A549 (cell line): ENCODE data around the gene WDR19. TPM values are rescaled to one million over a fixed set of nuclear protein-coding genes. Genes with fewer than 3 reads are reported as not detected.
A peak's percentile ranks its signal among the peaks of the same experiment; 100 is the strongest.

ENCODE experiments used
- ATAC-seq, 2 experiments: fragments of 200-7000 bp in 1 of 2; fragments of >200 bp in 1 of 2; cut with Nextera tagmentation in 1 of 2; cut with Tn5 transposase in 1 of 2; 3 replicates each; pipeline versions ENCODE4 v1.8.0 to v1.9.1; 2018 to 2020; ENCODE audit warnings: mild to moderate bottlenecking in 1 of 2, moderate library complexity in 1 of 2
- CTCF ChIA-PET: fragments of 300-600 bp; sonication (Branson Sonifier 250); formaldehyde crosslinking; extraction: SDS; loops from one replicate; lab custom pipeline; 2021; ENCODE audit warnings: antibody characterized with exemption, inconsistent platforms; lab: Yijun Ruan, JAX
- POLR2A ChIA-PET: fragments of 350-600 bp; formaldehyde crosslinking; extraction: SDS; loops from one replicate; lab custom pipeline; 2021; ENCODE audit warnings: antibody characterized with exemption, inconsistent platforms; lab: Yijun Ruan, JAX
- DNase-seq, 2 experiments: peaks; one replicate each; pipeline versions ENCODE4 v3.0.0 to v3.0.0-alpha.2; 2011 to 2016; ENCODE audit warnings: low read depth in 1 of 2, low spot score in 1 of 2
- FAIRE-seq: peaks from 2 replicates; lab custom pipeline; 2011; peaks lifted over from hg19 to GRCh38; lab: Jason Lieb, UNC
- H3K27ac ChIP-seq, 2 experiments: fragments of >200 bp; sonication (Bioruptor Twin); formaldehyde crosslinking; 3 replicates each; pipeline ENCODE4 v1.5.1; 2016 to 2017
- H3K4me1 ChIP-seq: fragments of >200 bp; sonication (Bioruptor Twin); formaldehyde crosslinking; 3 replicates; pipeline ENCODE4 v1.6.1; 2016
- H3K4me2 ChIP-seq: fragments of >200 bp; sonication (Bioruptor Twin); formaldehyde crosslinking; 3 replicates; pipeline ENCODE4 v1.6.1; 2016
- H3K4me3 ChIP-seq: fragments of >200 bp; sonication (Bioruptor Twin); formaldehyde crosslinking; 3 replicates; pipeline ENCODE4 v1.5.1; 2016
- H3K9me3 ChIP-seq: fragments of >200 bp; sonication (Bioruptor Twin); formaldehyde crosslinking; 3 replicates; pipeline ENCODE4 v1.6.1; 2016
- BCL3 ChIP-seq: fragments of >200 bp; sonication (Bioruptor Twin); formaldehyde crosslinking; IDR thresholded peaks from 3 replicates; pipeline ENCODE4 v1.6.1; 2016
- CHD2 ChIP-seq: fragments of 150-350 bp; IDR thresholded peaks from 2 replicates; pipeline ENCODE4 v1.6.1; 2014; ENCODE audit warnings: low read length; ENCODE audit not compliant: partially characterized antibody
- E2F6 ChIP-seq: IDR thresholded peaks from 2 replicates; pipeline ENCODE4 v1.6.1; 2012; ENCODE audit warnings: low read depth, borderline replicate concordance
- FOSL2 ChIP-seq, 2 experiments: fragments of 450-650 bp in 1 of 2; fragments of >200 bp in 1 of 2; sonication (Bioruptor Twin) in 1 of 2; formaldehyde crosslinking; IDR thresholded peaks; 2 replicates each; pipeline versions ENCODE4 v1.5.0 to v1.6.1; 2016 to 2020; ENCODE audit warnings: mild to moderate bottlenecking in 1 of 2, moderate library complexity in 1 of 2
- JUN ChIP-seq, 2 experiments: fragments of >200 bp; sonication (Bioruptor Twin); formaldehyde crosslinking; IDR thresholded peaks; 2 replicates in 1 of 2; 3 replicates in 1 of 2; pipeline ENCODE4 v1.6.1; 2016 to 2017
- MAFK ChIP-seq: fragments of 450-650 bp; IDR thresholded peaks from 2 replicates; pipeline ENCODE4 v1.6.1; 2014; ENCODE audit not compliant: partially characterized antibody
- MAX ChIP-seq: IDR thresholded peaks from 2 replicates; pipeline ENCODE4 v1.6.1; 2012
- POLR2A ChIP-seq: IDR thresholded peaks from 2 replicates; pipeline ENCODE4 v1.6.1; 2012; ENCODE audit warnings: mild to moderate bottlenecking, low read length
- RAD21 ChIP-seq, 2 experiments: fragments of >200 bp in 1 of 2; sonication (Bioruptor Twin) in 1 of 2; formaldehyde crosslinking in 1 of 2; IDR thresholded peaks in 1 of 2; conservative IDR thresholded peaks in 1 of 2; 2 replicates in 1 of 2; 3 replicates in 1 of 2; pipeline ENCODE4 v1.6.1; 2012 to 2018; ENCODE audit warnings: inconsistent platforms in 1 of 2
- RFX5 ChIP-seq: fragments of 450-650 bp; IDR thresholded peaks from 2 replicates; pipeline ENCODE4 v1.7.1; 2014; ENCODE audit warnings: antibody characterized with exemption, mild to moderate bottlenecking, moderate library complexity
- WGBS: methylation state at CpG from one replicate; pipeline ENCODE4 v1.1.6; 2017; ENCODE audit errors: missing lambda C conversion rate; 5-methylcytosine and 5-hydroxymethylcytosine counted together
- polyA minus RNA-seq: library from RNA; depleted of rRNA, polyadenylated mRNA; stranded (reverse); fragments of >200 nt; gene quantifications from 2 replicates; pipeline ENCODE4 v1.2.3, GENCODE V29; 2011; rRNA and poly(A)+ RNA removed
- polyA plus RNA-seq, 4 experiments: library from polyadenylated mRNA; depleted of rRNA in 3 of 4; stranded (reverse); fragments of >200 nt; fragmentation: RNase III in 1 of 4; extraction: RNeasy Plus Mini Kit Qiagen cat#74134 plus additional on column Dnase treatment in 1 of 4; gene quantifications; 2 replicates in 3 of 4; 3 replicates in 1 of 4; pipeline ENCODE4 v1.2.3, GENCODE V29; 2011 to 2017
- TF ChIP-seq, protein P1 (sequence below): fragments of 200-600 bp; sonication (generic); IDR thresholded peaks from 2 replicates; pipeline ENCODE4 v1.6.1; 2016; ENCODE audit warnings: antibody characterized with exemption, mild to moderate bottlenecking, moderate library complexity
- TF ChIP-seq, protein P2 (sequence below): fragments of >200 bp; sonication (Bioruptor Twin); formaldehyde crosslinking; IDR thresholded peaks from 3 replicates; pipeline ENCODE4 v1.5.1; 2016
- TF ChIP-seq, protein P3 (sequence below): fragments of 450-650 bp; IDR thresholded peaks from 2 replicates; pipeline ENCODE4 v1.6.1; 2014; ENCODE audit warnings: antibody characterized with exemption

WDR19 gene
- polyA plus RNA-seq (2011; rRNA removed) = 29.5 and 30.1 TPM in 2 replicates
- polyA plus RNA-seq (2012; cell fraction: cytosol; rRNA removed) = 7.8 and 8.6 TPM in 2 replicates
- polyA plus RNA-seq (2012; cell fraction: nucleus; rRNA removed) = 16.7 and 21.6 TPM in 2 replicates
- polyA plus RNA-seq (2017; fragmentation: RNase III; extraction: RNeasy Plus Mini Kit Qiagen cat#74134 plus additional on column Dnase treatment) = 10.8 to 12.8 TPM (median 12.1 TPM) in 3 replicates
- polyA minus RNA-seq = 9.3 and 11.5 TPM in 2 replicates

- CTCF ChIA-PET = interaction anchor here (0.6 to 0.9 kb wide), 2 partner anchors 141 to 280 kb away, joined by 3 to 5 read pairs; no protein-coding TSS in a partner anchor
- WGBS = 1% methylated on average over 32 of the region's 48 CpGs
- peak; percentile 99 to 100 for ATAC-seq
- FAIRE-seq = peak; percentile 97
- peak; percentile 91 to 98 for DNase-seq
- peak within 1 kb of the TSS; percentile 88 for H3K4me2 ChIP-seq
- no peaks in the 10 kb centered on the region for H3K9me3 ChIP-seq
- 0 out of 3 replicates have a peak, but pooled peaks cover 3% of the 10 kb centered on the region for H3K4me1 ChIP-seq
- POLR2A ChIA-PET = no interaction called here
- TF ChIP-seq POLR2A (0 out of 2 replicates have a peak, but pooled peaks have one; percentile 17), BCL3 (no peak), CHD2 (peak; percentile 70), MAX (peak; percentile 49; the same call in 1 of the 2 replicates), RFX5 (peak; percentile 55; the same call in 1 of the 2 replicates), MAFK (no peak), JUN (IDR thresholded peaks at IDR 0.05) (no peak), FOSL2 (IDR thresholded peaks at IDR 0.05) (no peak), FOSL2 (CRISPR knock-in tag; IDR thresholded peaks at IDR 0.05) (peak; percentile 64), E2F6 (0 out of 2 replicates have a peak, but pooled peaks have one; percentile 33), RAD21 (conservative IDR thresholded peaks at IDR 0.05 in 1 of 2, IDR thresholded peaks at IDR 0.05 in 1 of 2) (peak in 1 of 2 experiments; percentile 29; a peak in 1 of 5 replicates)
- TF ChIP-seq, protein P1, sequence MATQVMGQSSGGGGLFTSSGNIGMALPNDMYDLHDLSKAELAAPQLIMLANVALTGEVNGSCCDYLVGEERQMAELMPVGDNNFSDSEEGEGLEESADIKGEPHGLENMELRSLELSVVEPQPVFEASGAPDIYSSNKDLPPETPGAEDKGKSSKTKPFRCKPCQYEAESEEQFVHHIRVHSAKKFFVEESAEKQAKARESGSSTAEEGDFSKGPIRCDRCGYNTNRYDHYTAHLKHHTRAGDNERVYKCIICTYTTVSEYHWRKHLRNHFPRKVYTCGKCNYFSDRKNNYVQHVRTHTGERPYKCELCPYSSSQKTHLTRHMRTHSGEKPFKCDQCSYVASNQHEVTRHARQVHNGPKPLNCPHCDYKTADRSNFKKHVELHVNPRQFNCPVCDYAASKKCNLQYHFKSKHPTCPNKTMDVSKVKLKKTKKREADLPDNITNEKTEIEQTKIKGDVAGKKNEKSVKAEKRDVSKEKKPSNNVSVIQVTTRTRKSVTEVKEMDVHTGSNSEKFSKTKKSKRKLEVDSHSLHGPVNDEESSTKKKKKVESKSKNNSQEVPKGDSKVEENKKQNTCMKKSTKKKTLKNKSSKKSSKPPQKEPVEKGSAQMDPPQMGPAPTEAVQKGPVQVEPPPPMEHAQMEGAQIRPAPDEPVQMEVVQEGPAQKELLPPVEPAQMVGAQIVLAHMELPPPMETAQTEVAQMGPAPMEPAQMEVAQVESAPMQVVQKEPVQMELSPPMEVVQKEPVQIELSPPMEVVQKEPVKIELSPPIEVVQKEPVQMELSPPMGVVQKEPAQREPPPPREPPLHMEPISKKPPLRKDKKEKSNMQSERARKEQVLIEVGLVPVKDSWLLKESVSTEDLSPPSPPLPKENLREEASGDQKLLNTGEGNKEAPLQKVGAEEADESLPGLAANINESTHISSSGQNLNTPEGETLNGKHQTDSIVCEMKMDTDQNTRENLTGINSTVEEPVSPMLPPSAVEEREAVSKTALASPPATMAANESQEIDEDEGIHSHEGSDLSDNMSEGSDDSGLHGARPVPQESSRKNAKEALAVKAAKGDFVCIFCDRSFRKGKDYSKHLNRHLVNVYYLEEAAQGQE = peak; percentile 57; the same call in 1 of the 2 replicates
- TF ChIP-seq, protein P2, sequence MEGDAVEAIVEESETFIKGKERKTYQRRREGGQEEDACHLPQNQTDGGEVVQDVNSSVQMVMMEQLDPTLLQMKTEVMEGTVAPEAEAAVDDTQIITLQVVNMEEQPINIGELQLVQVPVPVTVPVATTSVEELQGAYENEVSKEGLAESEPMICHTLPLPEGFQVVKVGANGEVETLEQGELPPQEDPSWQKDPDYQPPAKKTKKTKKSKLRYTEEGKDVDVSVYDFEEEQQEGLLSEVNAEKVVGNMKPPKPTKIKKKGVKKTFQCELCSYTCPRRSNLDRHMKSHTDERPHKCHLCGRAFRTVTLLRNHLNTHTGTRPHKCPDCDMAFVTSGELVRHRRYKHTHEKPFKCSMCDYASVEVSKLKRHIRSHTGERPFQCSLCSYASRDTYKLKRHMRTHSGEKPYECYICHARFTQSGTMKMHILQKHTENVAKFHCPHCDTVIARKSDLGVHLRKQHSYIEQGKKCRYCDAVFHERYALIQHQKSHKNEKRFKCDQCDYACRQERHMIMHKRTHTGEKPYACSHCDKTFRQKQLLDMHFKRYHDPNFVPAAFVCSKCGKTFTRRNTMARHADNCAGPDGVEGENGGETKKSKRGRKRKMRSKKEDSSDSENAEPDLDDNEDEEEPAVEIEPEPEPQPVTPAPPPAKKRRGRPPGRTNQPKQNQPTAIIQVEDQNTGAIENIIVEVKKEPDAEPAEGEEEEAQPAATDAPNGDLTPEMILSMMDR = peak; percentile 34; the same call in 2 of the 3 replicates
- TF ChIP-seq, protein P3, sequence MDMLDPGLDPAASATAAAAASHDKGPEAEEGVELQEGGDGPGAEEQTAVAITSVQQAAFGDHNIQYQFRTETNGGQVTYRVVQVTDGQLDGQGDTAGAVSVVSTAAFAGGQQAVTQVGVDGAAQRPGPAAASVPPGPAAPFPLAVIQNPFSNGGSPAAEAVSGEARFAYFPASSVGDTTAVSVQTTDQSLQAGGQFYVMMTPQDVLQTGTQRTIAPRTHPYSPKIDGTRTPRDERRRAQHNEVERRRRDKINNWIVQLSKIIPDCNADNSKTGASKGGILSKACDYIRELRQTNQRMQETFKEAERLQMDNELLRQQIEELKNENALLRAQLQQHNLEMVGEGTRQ = peak; percentile 77
- peak within 1 kb of the TSS; percentile 78 for H3K4me3 ChIP-seq
- peak within 1 kb of the TSS; percentile 73 to 84 for H3K27ac ChIP-seq
Observed at GRCh38 chr4:39181905-39182638, at the start of gene WDR19. Gene WDR19 (plus strand): TSS chr4:39182529. CDS start chr4:39182558, 29 bp downstream.
